GM23338 (cell line): ENCODE measurements around the gene SUN2. TPM values are rescaled to one million over a fixed set of nuclear protein-coding genes. Genes with fewer than 3 reads are reported as not detected.

ENCODE experiments used
- ATAC-seq: fragments of 200-7000 bp; cut with Tn5 transposase; 3 replicates; pipeline ENCODE4 v1.9.1; 2020
- DNase-seq: peaks from one replicate; pipeline ENCODE4 v3.0.0-alpha.2; 2015; ENCODE audit warnings: low spot score
- H2AFZ ChIP-seq: fragments of 200-600 bp; sonication (generic); 2 replicates; pipeline ENCODE4 v1.8.0; 2016; ENCODE audit warnings: antibody characterized with exemption, mild to moderate bottlenecking, moderate library complexity
- H3F3A ChIP-seq: fragments of 200-600 bp; sonication (generic); replicated peaks from 2 replicates; pipeline ENCODE4 v1.8.0; 2017; ENCODE audit warnings: antibody characterized with exemption, mixed run types, low read depth
- H3K27ac ChIP-seq: fragments of 200-600 bp; sonication (generic); 2 replicates; pipeline ENCODE4 v1.6.1; 2016; ENCODE audit warnings: low read depth
- H3K27me3 ChIP-seq: fragments of 200-600 bp; sonication (generic); 2 replicates; pipeline ENCODE4 v1.8.0; 2016; ENCODE audit warnings: mild to moderate bottlenecking, mixed run types, moderate library complexity; ENCODE audit not compliant: insufficient read depth
- H3K36me3 ChIP-seq: fragments of 200-600 bp; sonication (generic); 2 replicates; pipeline ENCODE4 v1.8.0; 2016; ENCODE audit warnings: mild to moderate bottlenecking; ENCODE audit not compliant: insufficient read depth
- H3K4me1 ChIP-seq: fragments of 200-600 bp; sonication (generic); 2 replicates; pipeline ENCODE4 v1.8.0; 2016; ENCODE audit warnings: mild to moderate bottlenecking, moderate library complexity; ENCODE audit not compliant: insufficient read depth
- H3K4me2 ChIP-seq: fragments of 200-600 bp; sonication (generic); 2 replicates; pipeline ENCODE4 v1.7.1; 2017; ENCODE audit warnings: mixed run types
- H3K4me3 ChIP-seq: fragments of 200-600 bp; sonication (generic); 2 replicates; pipeline ENCODE4 v1.6.1; 2016; ENCODE audit warnings: mixed run types
- H3K79me2 ChIP-seq: fragments of 200-600 bp; sonication (generic); replicated peaks from 2 replicates; pipeline ENCODE4 v1.8.0; 2017; ENCODE audit warnings: mild to moderate bottlenecking; ENCODE audit not compliant: insufficient read depth
- H3K9me2 ChIP-seq: fragments of 200-600 bp; sonication (generic); 2 replicates; pipeline ENCODE4 v1.8.0; 2017; ENCODE audit not compliant: insufficient read depth
- H4K20me1 ChIP-seq: fragments of 200-600 bp; sonication (generic); replicated peaks from 2 replicates; pipeline ENCODE4 v1.8.0; 2017; ENCODE audit warnings: mild to moderate bottlenecking; ENCODE audit not compliant: insufficient read depth
- H3K27ac Mint-ChIP-seq: 2 replicates; pipeline ENCODE4 v1.8.0; 2020; ENCODE audit warnings: inconsistent platforms, mild to moderate bottlenecking, moderate library complexity, mixed read lengths
- H3K27me3 Mint-ChIP-seq: 3 replicates; pipeline ENCODE4 v1.8.0; 2022; ENCODE audit warnings: low read depth, mild to moderate bottlenecking, moderate library complexity, mixed read lengths, inconsistent platforms; ENCODE audit not compliant: insufficient read depth, poor library complexity
- H3K36me3 Mint-ChIP-seq: 3 replicates; pipeline ENCODE4 v1.8.0; 2021; ENCODE audit warnings: low read depth, mild to moderate bottlenecking, inconsistent platforms, moderate library complexity, mixed read lengths
- H3K4me1 Mint-ChIP-seq: 3 replicates; pipeline ENCODE4 v1.8.0; 2020; ENCODE audit warnings: mild to moderate bottlenecking, inconsistent platforms, mixed read lengths
- H3K4me3 Mint-ChIP-seq: 3 replicates; pipeline ENCODE4 v1.8.0; 2021; ENCODE audit warnings: moderate library complexity, mild to moderate bottlenecking, inconsistent platforms, mixed read lengths
- H3K9me3 Mint-ChIP-seq: 3 replicates; pipeline ENCODE4 v1.8.0; 2020; ENCODE audit warnings: moderate library complexity, mild to moderate bottlenecking, inconsistent platforms, mixed read lengths
- CREB1 ChIP-seq: fragments of 250-450 bp; sonication (Bioruptor Pico); IDR thresholded peaks from 2 replicates; pipeline ENCODE4 v1.5.0; 2020; ENCODE audit warnings: low read depth, mild to moderate bottlenecking, moderate library complexity
- EZH2 ChIP-seq: fragments of 200-600 bp; sonication (generic); IDR thresholded peaks from one replicate; pipeline ENCODE4 v1.8.0; 2017; ENCODE audit warnings: antibody characterized with exemption, mild to moderate bottlenecking, low read depth; ENCODE audit not compliant: unreplicated experiment
- EZH2phosphoT487 ChIP-seq: fragments of 200-600 bp; sonication (generic); IDR thresholded peaks from one replicate; pipeline ENCODE4 v1.8.1; 2018; ENCODE audit warnings: antibody characterized with exemption; ENCODE audit not compliant: unreplicated experiment
- JUNB ChIP-seq: IDR thresholded peaks from one replicate; pipeline ENCODE4 v1.6.1; 2016; ENCODE audit warnings: antibody characterized with exemption; ENCODE audit not compliant: unreplicated experiment
- NANOG ChIP-seq: IDR thresholded peaks from 2 replicates; pipeline ENCODE4 v1.6.1; 2016; ENCODE audit warnings: antibody characterized with exemption, borderline replicate concordance
- POLR2AphosphoS5 ChIP-seq: IDR thresholded peaks from 2 replicates; pipeline ENCODE4 v1.6.1; 2016; ENCODE audit warnings: antibody characterized with exemption, low read depth
- REST ChIP-seq: IDR thresholded peaks from one replicate; pipeline ENCODE4 v1.6.1; 2018; ENCODE audit warnings: antibody characterized with exemption; ENCODE audit not compliant: unreplicated experiment
- STAT1 ChIP-seq: IDR thresholded peaks from one replicate; pipeline ENCODE4 v1.6.1; 2016; ENCODE audit warnings: antibody characterized with exemption; ENCODE audit not compliant: unreplicated experiment
- ZNF114 ChIP-seq: fragments of 250-450 bp; sonication (Bioruptor Pico); IDR thresholded peaks from 2 replicates; pipeline ENCODE4 v1.5.0; 2020; ENCODE audit warnings: mild to moderate bottlenecking, moderate library complexity
- ZNF331 ChIP-seq: fragments of 250-450 bp; sonication (Bioruptor Pico); IDR thresholded peaks from 2 replicates; pipeline ENCODE4 v1.5.0; 2020; ENCODE audit warnings: low read depth, mild to moderate bottlenecking, moderate library complexity
- ZNF462 ChIP-seq: fragments of 250-450 bp; sonication (Bioruptor Pico); IDR thresholded peaks from 2 replicates; pipeline ENCODE4 v1.5.0; 2020; ENCODE audit warnings: mild to moderate bottlenecking, moderate library complexity
- polyA plus RNA-seq: library from polyadenylated mRNA; unstranded; fragments of >200 nt; fragmentation: Nextera tagmentation; extraction: Ambion mirVana; gene quantifications from 2 replicates; pipeline ENCODE4 v1.2.1, GENCODE V29; 2016
- total RNA-seq: library from RNA; depleted of rRNA; stranded (reverse); fragments of >200 nt; shearing (Covaris generic); gene quantifications from 2 replicates; pipeline ENCODE4 v1.2.3, GENCODE V29; 2014
- TF ChIP-seq, protein P1 (sequence below), 2 experiments: fragments of 200-600 bp in 1 of 2; sonication (generic) in 1 of 2; conservative IDR thresholded peaks; 2 replicates each; pipeline versions ENCODE4 v1.5.1 to v1.6.1; 2016 to 2017; ENCODE audit warnings: antibody characterized with exemption in 2 of 2, low read depth in 2 of 2, mild to moderate bottlenecking in 2 of 2, moderate library complexity in 1 of 2
- TF ChIP-seq, protein P2 (sequence below): IDR thresholded peaks from 2 replicates; pipeline ENCODE4 v1.6.1; 2016; ENCODE audit warnings: antibody characterized with exemption

SUN2 gene
- total and polyA plus RNA-seq, 2 experiments from 2014 or later = 7.2 to 17.6 TPM

GRCh38 chr22:38798496-38798895 is 42.7 kb upstream of the SUN2 start:
- Histone ChIP-seq H3K79me2 (no peaks in the 10 kb centered on the region), H4K20me1 (no peaks in the 10 kb centered on the region), H3K4me3 (no peak overlapping the region), H3F3A (no peaks in the 10 kb centered on the region), H2AFZ (no peak overlapping the region), H3K9me2 (peaks cover 4% of the 10 kb centered on the region), H3K27ac (no peak overlapping the region), H3K27me3 (peaks cover 9% of the 10 kb centered on the region; the same call in 1 of the 2 replicates), H3K4me1 (peaks cover 11% of the 10 kb centered on the region; the same call in 1 of the 2 replicates), H3K4me2 (no peak overlapping the region), H3K36me3 (no peaks in the 10 kb centered on the region)
- ATAC-seq (no peak), DNase-seq (no peak)
- no peak for TF ChIP-seq STAT1
- TF ChIP-seq EZH2 = no peak
- no peak for TF ChIP-seq POLR2AphosphoS5
- no peak for TF ChIP-seq ZNF462 (CRISPR knock-in tag)
- TF ChIP-seq REST = no peak
- TF ChIP-seq, protein P1, sequence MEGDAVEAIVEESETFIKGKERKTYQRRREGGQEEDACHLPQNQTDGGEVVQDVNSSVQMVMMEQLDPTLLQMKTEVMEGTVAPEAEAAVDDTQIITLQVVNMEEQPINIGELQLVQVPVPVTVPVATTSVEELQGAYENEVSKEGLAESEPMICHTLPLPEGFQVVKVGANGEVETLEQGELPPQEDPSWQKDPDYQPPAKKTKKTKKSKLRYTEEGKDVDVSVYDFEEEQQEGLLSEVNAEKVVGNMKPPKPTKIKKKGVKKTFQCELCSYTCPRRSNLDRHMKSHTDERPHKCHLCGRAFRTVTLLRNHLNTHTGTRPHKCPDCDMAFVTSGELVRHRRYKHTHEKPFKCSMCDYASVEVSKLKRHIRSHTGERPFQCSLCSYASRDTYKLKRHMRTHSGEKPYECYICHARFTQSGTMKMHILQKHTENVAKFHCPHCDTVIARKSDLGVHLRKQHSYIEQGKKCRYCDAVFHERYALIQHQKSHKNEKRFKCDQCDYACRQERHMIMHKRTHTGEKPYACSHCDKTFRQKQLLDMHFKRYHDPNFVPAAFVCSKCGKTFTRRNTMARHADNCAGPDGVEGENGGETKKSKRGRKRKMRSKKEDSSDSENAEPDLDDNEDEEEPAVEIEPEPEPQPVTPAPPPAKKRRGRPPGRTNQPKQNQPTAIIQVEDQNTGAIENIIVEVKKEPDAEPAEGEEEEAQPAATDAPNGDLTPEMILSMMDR (conservative IDR thresholded peaks at IDR 0.05; ENCODE audit: low read depth in 2 of 2) = no peak
- no peak for TF ChIP-seq ZNF331 (CRISPR knock-in tag)
- no peak for TF ChIP-seq EZH2phosphoT487
- TF ChIP-seq ZNF114 (CRISPR knock-in tag) = no peak
- no peak for TF ChIP-seq JUNB
- TF ChIP-seq, protein P2, sequence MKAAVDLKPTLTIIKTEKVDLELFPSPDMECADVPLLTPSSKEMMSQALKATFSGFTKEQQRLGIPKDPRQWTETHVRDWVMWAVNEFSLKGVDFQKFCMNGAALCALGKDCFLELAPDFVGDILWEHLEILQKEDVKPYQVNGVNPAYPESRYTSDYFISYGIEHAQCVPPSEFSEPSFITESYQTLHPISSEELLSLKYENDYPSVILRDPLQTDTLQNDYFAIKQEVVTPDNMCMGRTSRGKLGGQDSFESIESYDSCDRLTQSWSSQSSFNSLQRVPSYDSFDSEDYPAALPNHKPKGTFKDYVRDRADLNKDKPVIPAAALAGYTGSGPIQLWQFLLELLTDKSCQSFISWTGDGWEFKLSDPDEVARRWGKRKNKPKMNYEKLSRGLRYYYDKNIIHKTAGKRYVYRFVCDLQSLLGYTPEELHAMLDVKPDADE = no peak
- TF ChIP-seq NANOG = no peak
- no peak for TF ChIP-seq CREB1 (CRISPR knock-in tag)
- Mint-ChIP-seq H3K9me3 (no peaks in the 10 kb centered on the region), H3K27me3 (peaks cover 11% of the 10 kb centered on the region), H3K4me1 (peaks cover 5% of the 10 kb centered on the region; the same call in 2 of the 3 replicates), H3K36me3 (peaks cover 3% of the 10 kb centered on the region; the same call in 1 of the 3 replicates), H3K27ac (no peak overlapping the region), H3K4me3 (no peak overlapping the region)
